IMR-90 (cell line): ENCODE measurements around the gene ADGRG2. TPM values are rescaled to one million over a fixed set of nuclear protein-coding genes. Genes with fewer than 3 reads are reported as not detected.

ENCODE experiments used
- ATAC-seq: fragments of 200-7000 bp; cut with Tn5 transposase; 2 replicates; pipeline ENCODE4 v1.9.1; 2020; ENCODE audit warnings: low read depth, mild to moderate bottlenecking, moderate library complexity
- BruUV-seq: library from RNA; stranded (reverse); fragments of 400-500 nt; replicated peaks from 2 replicates; lab custom pipeline; 2021; lab: Mats Ljungman, UMichigan
- CTCF ChIA-PET: fragments of 300-600 bp; formaldehyde crosslinking; extraction: SDS; loops from one replicate; lab custom pipeline; 2021; ENCODE audit warnings: antibody characterized with exemption; lab: Yijun Ruan, JAX
- POLR2A ChIA-PET: fragments of 300-600 bp; sonication (Branson Sonifier 250); formaldehyde crosslinking; loops from one replicate; lab custom pipeline; 2022; ENCODE audit warnings: antibody characterized with exemption; ENCODE audit not compliant: unreplicated experiment; lab: Charles Lee
- DNase-seq: peaks from one replicate; pipeline ENCODE4 v3.0.0; 2013
- H2AFZ ChIP-seq: replicated peaks from 2 replicates; pipeline ENCODE3; 2013; ENCODE audit warnings: low read length, mild to moderate bottlenecking; ENCODE audit not compliant: poor library complexity
- H2AK5ac ChIP-seq: 2 replicates; pipeline ENCODE4 v1.6.1; 2013; ENCODE audit warnings: low read depth, low read length, inconsistent platforms
- H2AK9ac ChIP-seq: replicated peaks from 2 replicates; pipeline ENCODE3; 2013; ENCODE audit warnings: mild to moderate bottlenecking, low read depth, low read length, moderate library complexity; ENCODE audit not compliant: poor library complexity
- H2BK120ac ChIP-seq: 2 replicates; pipeline ENCODE4 v1.6.1; 2013; ENCODE audit warnings: low read depth, low read length, inconsistent platforms
- H2BK15ac ChIP-seq: 3 replicates; pipeline ENCODE4 v1.6.1; 2013; ENCODE audit warnings: low read depth, low read length, inconsistent platforms
- H2BK20ac ChIP-seq: 2 replicates; pipeline ENCODE4 v1.6.1; 2013; ENCODE audit warnings: low read depth, mild to moderate bottlenecking, inconsistent platforms, low read length, moderate library complexity
- H2BK5ac ChIP-seq: 2 replicates; pipeline ENCODE4 v1.6.1; 2013; ENCODE audit warnings: mild to moderate bottlenecking, low read depth, low read length, inconsistent platforms; ENCODE audit not compliant: poor library complexity, severe bottlenecking
- H3K14ac ChIP-seq: replicated peaks from 2 replicates; pipeline ENCODE4 v1.6.1; 2013; ENCODE audit warnings: low read depth, low read length, inconsistent platforms
- H3K18ac ChIP-seq: 2 replicates; pipeline ENCODE4 v1.6.1; 2013; ENCODE audit warnings: low read depth, low read length, control low read depth
- H3K23ac ChIP-seq: 2 replicates; pipeline ENCODE4 v1.6.1; 2013; ENCODE audit warnings: low read depth, low read length, inconsistent platforms
- H3K27ac ChIP-seq: 2 replicates; pipeline ENCODE4 v1.5.1; 2013; ENCODE audit warnings: mild to moderate bottlenecking, control low read depth, low read length; ENCODE audit not compliant: insufficient read depth
- H3K27me3 ChIP-seq: 2 replicates; pipeline ENCODE4 v1.6.1; 2013; ENCODE audit warnings: low read length; ENCODE audit not compliant: control insufficient read depth, insufficient read depth
- H3K36me3 ChIP-seq: 2 replicates; pipeline ENCODE4 v1.6.1; 2013; ENCODE audit warnings: low read length, mixed read lengths; ENCODE audit not compliant: control insufficient read depth, insufficient read depth
- H3K4ac ChIP-seq: 2 replicates; pipeline ENCODE4 v1.6.1; 2013; ENCODE audit warnings: low read depth, low read length, inconsistent platforms
- H3K4me1 ChIP-seq: 2 replicates; pipeline ENCODE4 v1.6.1; 2013; ENCODE audit warnings: low read length, mixed read lengths; ENCODE audit not compliant: control insufficient read depth, insufficient read depth
- H3K4me2 ChIP-seq: 2 replicates; pipeline ENCODE4 v1.6.1; 2013; ENCODE audit warnings: low read depth, mild to moderate bottlenecking, control low read depth, low read length, moderate library complexity
- H3K4me3 ChIP-seq: 2 replicates; pipeline ENCODE4 v1.5.1; 2013; ENCODE audit warnings: low read depth, mild to moderate bottlenecking, control low read depth, low read length, moderate library complexity; ENCODE audit not compliant: insufficient read depth
- H3K56ac ChIP-seq: 2 replicates; pipeline ENCODE4 v1.6.1; 2013; ENCODE audit warnings: low read length, inconsistent platforms; ENCODE audit not compliant: insufficient read depth; ENCODE audit errors: extremely low read depth
- H3K79me1 ChIP-seq, 2 experiments: 2 replicates each; pipeline ENCODE4 v1.6.1; 2013; ENCODE audit warnings: low read length in 2 of 2, inconsistent platforms in 1 of 2, low read depth in 1 of 2
- H3K9ac ChIP-seq: 2 replicates; pipeline ENCODE4 v1.6.1; 2013; ENCODE audit warnings: low read depth, low read length, control low read depth
- H3K9me1 ChIP-seq: 2 replicates; pipeline ENCODE4 v1.6.1; 2013; ENCODE audit warnings: low read length, inconsistent platforms; ENCODE audit not compliant: insufficient read depth
- H3K9me3 ChIP-seq: 2 replicates; pipeline ENCODE4 v1.6.1; 2013; ENCODE audit warnings: low read length; ENCODE audit not compliant: control insufficient read depth, insufficient read depth
- H4K20me1 ChIP-seq: 2 replicates; pipeline ENCODE4 v1.6.1; 2013; ENCODE audit warnings: low read length, inconsistent platforms; ENCODE audit not compliant: insufficient read depth
- H4K5ac ChIP-seq: 2 replicates; pipeline ENCODE4 v1.6.1; 2013; ENCODE audit warnings: mild to moderate bottlenecking, low read depth, low read length, control low read depth
- H4K8ac ChIP-seq, 2 experiments: 2 replicates each; pipeline ENCODE4 v1.6.1; 2013; ENCODE audit warnings: low read depth in 2 of 2, low read length in 2 of 2, control low read depth in 1 of 2, inconsistent platforms in 1 of 2
- H4K91ac ChIP-seq: 2 replicates; pipeline ENCODE4 v1.6.1; 2013; ENCODE audit warnings: low read depth, low read length, inconsistent platforms; ENCODE audit not compliant: insufficient read depth
- MAZ ChIP-seq: IDR thresholded peaks from 2 replicates; pipeline ENCODE4 v1.6.1; 2012; ENCODE audit warnings: low read depth, mild to moderate bottlenecking, low read length, improper control_type of control experiment, moderate library complexity, borderline replicate concordance
- RAD21 ChIP-seq: IDR thresholded peaks from 2 replicates; pipeline ENCODE4 v1.6.1; 2012; ENCODE audit warnings: low read length, improper control_type of control experiment
- WGBS, 2 experiments: methylation state at CpG; one replicate each; pipeline versions ENCODE4 v1.1.5 to v1.1.7; 2013; ENCODE audit warnings: missing lambda C conversion rate in 2 of 2; ENCODE audit not compliant: insufficient read length in 1 of 2; ENCODE audit errors: extremely low coverage in 2 of 2; 5-methylcytosine and 5-hydroxymethylcytosine counted together
- dilution Hi-C: fragments of 300-500 bp; cut with HindIII; formaldehyde crosslinking; loops from one replicate; pipeline ENCODE4 v1.14.3; 2018; ENCODE audit warnings: low sequenced_read_pairs; ENCODE audit not compliant: unreplicated experiment
- in situ Hi-C: fragments of 300-500 bp; cut with MboI; formaldehyde crosslinking; loops from 3 replicates; pipeline ENCODE4 v1.14.3; 2019; ENCODE audit warnings: low sequenced_read_pairs, inconsistent platforms, mixed read lengths
- intact Hi-C: fragments of 100-400 bp; cut with micrococcal nuclease; formaldehyde crosslinking; loops from 2 replicates; pipeline ENCODE4 v1.10.0; 2022
- polyA plus RNA-seq, 3 experiments: library from polyadenylated mRNA; depleted of rRNA; stranded (reverse); fragments of >200 nt; gene quantifications; 2 replicates each; pipeline ENCODE4 v1.2.3, GENCODE V29; 2012; ENCODE audit warnings: low replicate concordance in 1 of 3
- total RNA-seq: library from RNA; depleted of rRNA; stranded (reverse); fragments of >200 nt; gene quantifications from 2 replicates; pipeline ENCODE4 v1.2.3, GENCODE V29; 2012
- TF ChIP-seq, protein P1 (sequence below): fragments of 150-350 bp; IDR thresholded peaks from 2 replicates; pipeline ENCODE4 v1.6.1; 2017; ENCODE audit warnings: mild to moderate bottlenecking, antibody characterized with exemption, low read length, low read depth

The ADGRG2 gene
- total and polyA plus RNA-seq, 2 of the 4 experiments (the other 2 are of a cell fraction) = under 0.01 to 0.07 TPM

DNA sequence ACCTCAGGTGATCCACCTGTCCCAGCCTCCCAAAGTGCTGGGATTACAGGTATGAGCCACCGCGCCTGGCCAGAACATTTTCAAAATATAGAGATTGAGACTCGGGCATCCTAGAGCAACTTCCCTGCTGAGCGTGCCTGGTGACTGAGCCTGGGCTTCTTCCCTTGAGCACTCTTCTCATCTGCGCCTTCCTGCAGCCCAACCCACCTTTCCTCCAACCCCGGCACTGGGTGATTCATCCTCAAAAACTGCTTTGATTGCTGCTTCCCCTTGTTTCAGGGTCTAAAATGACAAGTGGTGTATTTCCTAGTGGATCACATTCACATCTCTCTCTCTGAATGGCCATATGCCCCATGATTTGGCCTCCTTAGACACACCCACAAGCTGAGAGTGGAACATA, 176.1 kb downstream of the ADGRG2 start:
- ATAC-seq = no peak
- no peak for TF ChIP-seq RAD21
- TF ChIP-seq, protein P1, sequence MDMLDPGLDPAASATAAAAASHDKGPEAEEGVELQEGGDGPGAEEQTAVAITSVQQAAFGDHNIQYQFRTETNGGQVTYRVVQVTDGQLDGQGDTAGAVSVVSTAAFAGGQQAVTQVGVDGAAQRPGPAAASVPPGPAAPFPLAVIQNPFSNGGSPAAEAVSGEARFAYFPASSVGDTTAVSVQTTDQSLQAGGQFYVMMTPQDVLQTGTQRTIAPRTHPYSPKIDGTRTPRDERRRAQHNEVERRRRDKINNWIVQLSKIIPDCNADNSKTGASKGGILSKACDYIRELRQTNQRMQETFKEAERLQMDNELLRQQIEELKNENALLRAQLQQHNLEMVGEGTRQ = no peak
- TF ChIP-seq MAZ = no peak

More for the DNA sequence above, 176.1 kb downstream of the ADGRG2 start:
- H3K4me3 ChIP-seq = no peak overlapping the region
- no peaks in the 10 kb centered on the region for H3K9me1 ChIP-seq
- ChIA-PET CTCF (no interaction called here), POLR2A (no interaction called here)
- H2BK5ac ChIP-seq = no peak overlapping the region
- H2AFZ ChIP-seq = no peak overlapping the region
- dilution Hi-C loops (no loop called here), intact Hi-C loops (no loop called here), in situ Hi-C loops (no loop called here)
- H3K27ac ChIP-seq = no peak overlapping the region
- no peak overlapping the region for H3K14ac ChIP-seq
- no peaks in the 10 kb centered on the region for H3K9me3 ChIP-seq
- no TSS peak for BruUV-seq
- no peak overlapping the region for H2BK120ac ChIP-seq
- no peak overlapping the region for H3K23ac ChIP-seq
- H3K4ac ChIP-seq = no peak overlapping the region
- H2AK9ac ChIP-seq = no peak overlapping the region
- no peaks in the 10 kb centered on the region for H3K4me1 ChIP-seq
- H3K36me3 ChIP-seq = peaks cover 2% of the 10 kb centered on the region; the same call in 1 of the 2 replicates
- H3K56ac ChIP-seq = no peak overlapping the region
- H2BK20ac ChIP-seq = no peak overlapping the region
- no peaks in the 10 kb centered on the region for H3K27me3 ChIP-seq
- H3K18ac ChIP-seq = no peak overlapping the region
- no peak overlapping the region for H3K9ac ChIP-seq
- 60% methylated on average over 2 of the region's 6 CpGs; no CpG with 5 or more reads in 1 of the 2 experiments for WGBS, 2 experiments
- no peak overlapping the region for H3K4me2 ChIP-seq
- H2AK5ac ChIP-seq = no peak overlapping the region
- DNase-seq = peak; percentile 6
- no peak overlapping the region for H4K8ac ChIP-seq
- no peaks in the 10 kb centered on the region for H3K79me1 ChIP-seq
- H4K20me1 ChIP-seq = no peaks in the 10 kb centered on the region
- no peak overlapping the region for H4K5ac ChIP-seq
- no peak overlapping the region for H2BK15ac ChIP-seq
- no peak overlapping the region for H4K91ac ChIP-seq
